DND-41 (cell line): ENCODE data around the gene UST.

Source experiments
- ATAC-seq: fragments of 200-7000 bp; cut with Tn5 transposase; 3 replicates; pipeline ENCODE4 v1.9.1; 2021; ENCODE audit warnings: low read depth; ENCODE audit not compliant: insufficient read depth
- DNase-seq: peaks from one replicate; pipeline ENCODE4 v3.0.0-alpha.2; 2020
- H2AFZ ChIP-seq: 2 replicates; pipeline ENCODE4 v1.6.0; 2012; ENCODE audit warnings: low read depth, low read length
- H3K27ac ChIP-seq: 2 replicates; pipeline ENCODE4 v1.5.1; 2012; ENCODE audit warnings: low read length, inconsistent platforms
- H3K27me3 ChIP-seq: fragments of 200-600 bp; sonication (generic); 2 replicates; pipeline ENCODE4 v1.6.0; 2012; ENCODE audit warnings: low read length, mild to moderate bottlenecking, inconsistent platforms; ENCODE audit not compliant: insufficient read depth, poor library complexity
- H3K36me3 ChIP-seq: 2 replicates; pipeline ENCODE4 v1.5.1; 2012; ENCODE audit warnings: low read length, inconsistent platforms; ENCODE audit not compliant: insufficient read depth
- H3K4me1 ChIP-seq: 2 replicates; pipeline ENCODE4 v1.5.1; 2012; ENCODE audit warnings: mild to moderate bottlenecking, low read length; ENCODE audit not compliant: insufficient read depth
- H3K4me2 ChIP-seq: 2 replicates; pipeline ENCODE4 v1.6.0; 2012; ENCODE audit warnings: mild to moderate bottlenecking, moderate library complexity, low read length, inconsistent platforms; ENCODE audit not compliant: insufficient read depth
- H3K4me3 ChIP-seq, 2 experiments: fragments of 200-600 bp in 1 of 2; shearing (Covaris generic) in 1 of 2; 2 replicates each; pipeline ENCODE4 v1.5.1; 2012 to 2016; ENCODE audit warnings: inconsistent platforms in 2 of 2, low read length in 2 of 2, mild to moderate bottlenecking in 2 of 2, low read depth in 1 of 2, moderate library complexity in 1 of 2
- H3K79me2 ChIP-seq: 2 replicates; pipeline ENCODE4 v1.6.0; 2012; ENCODE audit warnings: low read length, inconsistent platforms; ENCODE audit not compliant: insufficient read depth
- H3K9ac ChIP-seq: 2 replicates; pipeline ENCODE4 v1.6.0; 2012; ENCODE audit warnings: low read depth, mild to moderate bottlenecking, inconsistent platforms, low read length, moderate library complexity
- H3K9me3 ChIP-seq: 2 replicates; pipeline ENCODE4 v1.5.1; 2012; ENCODE audit warnings: low read length, moderate library complexity, mild to moderate bottlenecking, inconsistent platforms; ENCODE audit not compliant: insufficient read depth, severe bottlenecking
- H4K20me1 ChIP-seq: 2 replicates; pipeline ENCODE4 v1.6.0; 2012; ENCODE audit warnings: low read length; ENCODE audit not compliant: insufficient read depth
- EZH2 ChIP-seq: IDR thresholded peaks from 3 replicates; pipeline ENCODE4 v1.6.1; 2012; ENCODE audit warnings: borderline replicate concordance, low read depth, mild to moderate bottlenecking, moderate library complexity, low read length, inconsistent platforms; ENCODE audit not compliant: severe bottlenecking
- TF ChIP-seq, protein P1 (sequence below): IDR thresholded peaks from 2 replicates; pipeline ENCODE4 v1.5.1; 2012; ENCODE audit warnings: borderline replicate concordance, low read length, moderate library complexity, mild to moderate bottlenecking; ENCODE audit not compliant: poor library complexity, severe bottlenecking; ENCODE audit errors: extremely low read depth

UST gene

DNA sequence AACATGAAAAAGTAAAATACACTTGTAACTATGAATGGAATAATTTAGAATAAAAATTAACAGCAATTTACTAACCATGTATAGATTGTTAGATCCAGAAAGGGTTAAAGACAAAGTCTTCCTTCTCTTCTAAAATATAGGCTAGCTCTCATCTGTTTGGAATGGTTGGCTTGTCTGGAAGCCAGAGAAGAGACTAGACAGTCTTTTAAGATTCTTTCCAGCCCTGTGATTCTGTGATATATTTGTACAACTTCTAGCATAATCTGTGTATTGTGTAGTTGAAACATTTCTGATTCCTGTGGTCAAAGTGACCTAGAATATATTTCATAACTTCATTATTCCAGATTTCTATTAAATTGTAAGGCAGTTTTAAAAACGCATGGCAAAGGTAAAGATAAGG is 196.6 kb downstream of the UST start:
- no peak overlapping the region for H3K4me2 ChIP-seq
- H3K36me3 ChIP-seq, result no peaks in the 10 kb centered on the region
- H2AFZ ChIP-seq, result no peak overlapping the region
- H4K20me1 ChIP-seq, result no peaks in the 10 kb centered on the region
- H3K27me3 ChIP-seq, result no peaks in the 10 kb centered on the region
- ATAC-seq (no peak), DNase-seq (no peak)
- no peaks in the 10 kb centered on the region for H3K4me1 ChIP-seq
- H3K9ac ChIP-seq, result no peak overlapping the region
- no peaks in the 10 kb centered on the region for H3K9me3 ChIP-seq
- H3K27ac ChIP-seq, result no peak overlapping the region
- no peak overlapping the region for H3K4me3 ChIP-seq
- TF ChIP-seq, protein P1, sequence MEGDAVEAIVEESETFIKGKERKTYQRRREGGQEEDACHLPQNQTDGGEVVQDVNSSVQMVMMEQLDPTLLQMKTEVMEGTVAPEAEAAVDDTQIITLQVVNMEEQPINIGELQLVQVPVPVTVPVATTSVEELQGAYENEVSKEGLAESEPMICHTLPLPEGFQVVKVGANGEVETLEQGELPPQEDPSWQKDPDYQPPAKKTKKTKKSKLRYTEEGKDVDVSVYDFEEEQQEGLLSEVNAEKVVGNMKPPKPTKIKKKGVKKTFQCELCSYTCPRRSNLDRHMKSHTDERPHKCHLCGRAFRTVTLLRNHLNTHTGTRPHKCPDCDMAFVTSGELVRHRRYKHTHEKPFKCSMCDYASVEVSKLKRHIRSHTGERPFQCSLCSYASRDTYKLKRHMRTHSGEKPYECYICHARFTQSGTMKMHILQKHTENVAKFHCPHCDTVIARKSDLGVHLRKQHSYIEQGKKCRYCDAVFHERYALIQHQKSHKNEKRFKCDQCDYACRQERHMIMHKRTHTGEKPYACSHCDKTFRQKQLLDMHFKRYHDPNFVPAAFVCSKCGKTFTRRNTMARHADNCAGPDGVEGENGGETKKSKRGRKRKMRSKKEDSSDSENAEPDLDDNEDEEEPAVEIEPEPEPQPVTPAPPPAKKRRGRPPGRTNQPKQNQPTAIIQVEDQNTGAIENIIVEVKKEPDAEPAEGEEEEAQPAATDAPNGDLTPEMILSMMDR, result no peak
- TF ChIP-seq EZH2, result no peak
- no peaks in the 10 kb centered on the region for H3K79me2 ChIP-seq

DNA sequence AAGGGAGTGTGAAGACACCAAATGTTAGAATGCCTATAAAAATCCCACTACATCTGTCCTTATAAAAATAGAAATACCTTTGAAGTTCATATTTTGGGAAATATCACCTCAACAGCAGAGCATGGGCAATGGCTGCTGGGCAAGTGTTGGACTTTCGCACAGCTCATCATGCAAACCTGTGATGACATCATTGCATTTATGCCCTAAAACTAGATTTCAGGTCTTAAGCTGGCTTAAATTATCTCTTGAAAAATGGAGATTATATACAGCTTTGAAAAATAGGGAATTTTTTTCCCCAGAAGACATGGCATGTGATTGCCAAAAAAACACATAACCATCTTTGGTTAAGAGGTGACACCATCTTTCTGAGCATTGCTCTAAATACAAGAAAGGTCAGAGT is 197.8 kb downstream of the UST start:
- H2AFZ ChIP-seq, result no peak overlapping the region
- no peaks in the 10 kb centered on the region for H3K4me1 ChIP-seq
- H3K36me3 ChIP-seq, result no peaks in the 10 kb centered on the region
- no peak overlapping the region for H3K4me2 ChIP-seq
- ATAC-seq, result no peak
- no peak overlapping the region for H3K4me3 ChIP-seq
- no peak for DNase-seq
- H3K9me3 ChIP-seq, result no peaks in the 10 kb centered on the region
- no peak overlapping the region for H3K9ac ChIP-seq
- no peaks in the 10 kb centered on the region for H3K79me2 ChIP-seq
- TF ChIP-seq, protein P1, result no peak
- TF ChIP-seq EZH2, result no peak
- H4K20me1 ChIP-seq, result no peaks in the 10 kb centered on the region
- H3K27me3 ChIP-seq, result no peaks in the 10 kb centered on the region
- no peak overlapping the region for H3K27ac ChIP-seq

DNA sequence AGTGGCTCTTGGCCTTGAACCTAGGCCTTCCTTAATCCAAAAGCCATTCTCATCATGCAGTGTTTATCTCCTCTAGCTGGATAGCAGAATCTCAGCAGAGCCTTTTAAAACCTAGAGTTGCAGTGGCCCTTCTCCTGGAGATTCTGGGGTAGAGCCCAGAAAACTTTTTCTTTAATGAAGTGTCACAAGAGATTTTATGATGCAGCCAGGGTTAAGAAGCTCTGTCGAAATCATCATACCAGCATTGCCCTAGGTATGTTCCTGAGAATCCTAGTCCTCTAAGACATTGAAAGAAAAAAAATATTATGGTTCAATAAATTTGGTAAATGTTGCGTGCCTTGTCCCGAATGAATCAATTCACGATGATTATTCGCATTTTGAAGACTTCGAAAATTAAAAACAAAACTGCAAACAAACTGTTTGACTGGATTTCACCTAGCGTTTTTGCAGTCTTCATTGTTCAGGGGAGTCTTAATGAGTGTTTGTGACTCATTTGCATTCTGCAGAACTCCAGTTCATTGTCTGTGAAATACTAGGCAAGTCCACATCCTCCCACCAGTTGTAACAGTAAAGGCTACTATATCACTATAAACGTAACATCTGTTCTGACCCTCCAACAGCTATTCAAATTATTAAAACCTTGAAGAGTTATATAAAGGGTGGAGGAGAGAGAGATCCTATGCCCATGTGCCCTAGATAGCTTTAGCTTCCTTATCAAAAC is 198.6 kb downstream of the UST start:
- H3K9me3 ChIP-seq, result no peaks in the 10 kb centered on the region
- H3K36me3 ChIP-seq, result no peaks in the 10 kb centered on the region
- no peaks in the 10 kb centered on the region for H3K27me3 ChIP-seq
- ATAC-seq (no peak), DNase-seq (no peak)
- H2AFZ ChIP-seq, result no peak overlapping the region
- H3K4me1 ChIP-seq, result no peaks in the 10 kb centered on the region
- H3K9ac ChIP-seq, result no peak overlapping the region
- H3K4me3 ChIP-seq, result no peak overlapping the region
- TF ChIP-seq, protein P1, result no peak
- no peak for TF ChIP-seq EZH2
- no peak overlapping the region for H3K27ac ChIP-seq
- H4K20me1 ChIP-seq, result no peaks in the 10 kb centered on the region
- no peak overlapping the region for H3K4me2 ChIP-seq
- H3K79me2 ChIP-seq, result no peaks in the 10 kb centered on the region
